Erythroblast (primary cell): Measurements from ENCODE around the gene GHR.

ENCODE experiments used
- GATA1 ChIP-seq: IDR thresholded peaks from 2 replicates; pipeline ENCODE4 v1.6.1; 2011; ENCODE audit warnings: low read depth, mild to moderate bottlenecking, control low read depth, low read length, moderate library complexity
- POLR2A ChIP-seq: IDR thresholded peaks from 2 replicates; pipeline ENCODE4 v1.6.1; 2011; ENCODE audit warnings: mild to moderate bottlenecking, low read length

GRCh38 chr5:42400474-42400873, 22.8 kb upstream of the GHR start:
- TF ChIP-seq POLR2A (no peak), GATA1 (no peak)
